ENCODE measurements around the gene SLC26A9. TPM values are rescaled to one million over a fixed set of nuclear protein-coding genes. Genes with fewer than 3 reads are reported as not detected.

SLC26A9 gene
- total and polyA plus RNA-seq, 9 of the 15 experiments (the other 6 are each of a cell fraction or from before 2014, with no cell fraction given): 0.03 TPM; not detected in 8

DNA sequence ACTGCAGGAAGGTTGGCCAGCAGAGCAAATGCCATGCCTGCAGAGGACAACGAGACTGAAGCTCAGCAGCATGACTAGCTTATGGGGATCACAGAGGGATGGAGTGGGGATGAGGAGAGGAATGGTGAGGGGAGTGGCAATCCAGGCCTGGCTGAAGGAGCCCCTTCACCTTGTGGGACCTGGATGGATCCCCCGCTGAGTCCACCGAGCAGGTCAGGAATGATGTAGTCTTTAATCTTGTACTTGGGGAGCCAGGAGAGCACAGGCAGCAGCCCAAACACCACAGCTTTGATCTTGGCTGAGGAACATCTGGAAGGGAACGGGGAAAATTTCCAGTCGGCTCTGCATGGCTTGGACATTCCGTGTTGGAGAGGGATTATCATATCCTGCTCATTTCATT is 10.5 kb downstream of the SLC26A9 start:
- DNase-seq (ENCODE audit: extremely low read depth in 1 of 4, low spot score in 3 of 4) (no peak), ATAC-seq (no peak), FAIRE-seq (no peak)
- Histone ChIP-seq H3K27me3 (ENCODE audit: control insufficient read depth in 2 of 2, insufficient read depth in 2 of 2, low read length in 2 of 2) (peaks cover 46 to 88% of the 10 kb centered on the region in 2 experiments), H4K20me1 (replicated peaks; ENCODE audit: control insufficient read depth, insufficient read depth, low read length) (peaks cover 5% of the 10 kb centered on the region; the same call in 1 of the 2 replicates), H3K9me3 (replicated peaks; ENCODE audit: control insufficient read depth, insufficient read depth, low read depth, low read length) (no peaks in the 10 kb centered on the region), H3K9me1 (ENCODE audit: control insufficient read depth, insufficient read depth, low read length) (peaks cover 5% of the 10 kb centered on the region), H3K9ac (ENCODE audit: insufficient read depth in 1 of 2, low read depth in 2 of 2, low read length in 2 of 2) (no peak overlapping the region), H2AFZ (ENCODE audit: low read depth, low read length) (no peak overlapping the region), H3K4me3 (no peak overlapping the region), H3K27ac (ENCODE audit: extremely low read depth, low read depth, low read length) (no peak overlapping the region), H3K4me1 (replicated peaks in 1 of 2; ENCODE audit: control insufficient read depth in 2 of 2, insufficient read depth in 2 of 2, low read length in 2 of 2) (peaks cover 4 to 17% of the 10 kb centered on the region in 2 experiments; a peak in 3 of 5 replicates), H3K79me2 (ENCODE audit: control insufficient read depth, insufficient read depth, low read length) (no peaks in the 10 kb centered on the region), H3K36me3 (ENCODE audit: control insufficient read depth, insufficient read depth, low read length) (no peaks in the 10 kb centered on the region), H3K4me2 (ENCODE audit: insufficient read depth, low read length) (no peak overlapping the region)
- no peak for TF ChIP-seq RAD21 (CRISPR knock-in tag; conservative IDR thresholded peaks at IDR 0.05 in 1 of 2, IDR thresholded peaks at IDR 0.05 in 1 of 2)
- no peak for TF ChIP-seq RHOXF2B (CRISPR knock-in tag; conservative IDR thresholded peaks at IDR 0.05)
- no peak for TF ChIP-seq LEF1 (IDR thresholded peaks at IDR 0.05)
- TF ChIP-seq, protein P1, sequence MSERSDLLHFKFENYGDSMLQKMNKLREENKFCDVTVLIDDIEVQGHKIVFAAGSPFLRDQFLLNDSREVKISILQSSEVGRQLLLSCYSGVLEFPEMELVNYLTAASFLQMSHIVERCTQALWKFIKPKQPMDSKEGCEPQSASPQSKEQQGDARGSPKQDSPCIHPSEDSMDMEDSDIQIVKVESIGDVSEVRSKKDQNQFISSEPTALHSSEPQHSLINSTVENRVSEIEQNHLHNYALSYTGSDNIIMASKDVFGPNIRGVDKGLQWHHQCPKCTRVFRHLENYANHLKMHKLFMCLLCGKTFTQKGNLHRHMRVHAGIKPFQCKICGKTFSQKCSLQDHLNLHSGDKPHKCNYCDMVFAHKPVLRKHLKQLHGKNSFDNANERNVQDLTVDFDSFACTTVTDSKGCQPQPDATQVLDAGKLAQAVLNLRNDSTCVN (CRISPR knock-in tag; IDR thresholded peaks at IDR 0.05): no peak
- TF ChIP-seq CBFB (CRISPR knock-in tag; IDR thresholded peaks at IDR 0.05): no peak
- TF ChIP-seq, protein P2, sequence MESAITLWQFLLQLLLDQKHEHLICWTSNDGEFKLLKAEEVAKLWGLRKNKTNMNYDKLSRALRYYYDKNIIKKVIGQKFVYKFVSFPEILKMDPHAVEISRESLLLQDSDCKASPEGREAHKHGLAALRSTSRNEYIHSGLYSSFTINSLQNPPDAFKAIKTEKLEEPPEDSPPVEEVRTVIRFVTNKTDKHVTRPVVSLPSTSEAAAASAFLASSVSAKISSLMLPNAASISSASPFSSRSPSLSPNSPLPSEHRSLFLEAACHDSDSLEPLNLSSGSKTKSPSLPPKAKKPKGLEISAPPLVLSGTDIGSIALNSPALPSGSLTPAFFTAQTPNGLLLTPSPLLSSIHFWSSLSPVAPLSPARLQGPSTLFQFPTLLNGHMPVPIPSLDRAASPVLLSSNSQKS (CRISPR knock-in tag; IDR thresholded peaks at IDR 0.05): no peak
- TF ChIP-seq EGR1 (conservative IDR thresholded peaks at IDR 0.05): no peak
- no peak for TF ChIP-seq NR4A1 (CRISPR knock-in tag; IDR thresholded peaks at IDR 0.05)
- no peak for TF ChIP-seq NR4A1 (tag; IDR thresholded peaks at IDR 0.05)
- TF ChIP-seq, protein P3, sequence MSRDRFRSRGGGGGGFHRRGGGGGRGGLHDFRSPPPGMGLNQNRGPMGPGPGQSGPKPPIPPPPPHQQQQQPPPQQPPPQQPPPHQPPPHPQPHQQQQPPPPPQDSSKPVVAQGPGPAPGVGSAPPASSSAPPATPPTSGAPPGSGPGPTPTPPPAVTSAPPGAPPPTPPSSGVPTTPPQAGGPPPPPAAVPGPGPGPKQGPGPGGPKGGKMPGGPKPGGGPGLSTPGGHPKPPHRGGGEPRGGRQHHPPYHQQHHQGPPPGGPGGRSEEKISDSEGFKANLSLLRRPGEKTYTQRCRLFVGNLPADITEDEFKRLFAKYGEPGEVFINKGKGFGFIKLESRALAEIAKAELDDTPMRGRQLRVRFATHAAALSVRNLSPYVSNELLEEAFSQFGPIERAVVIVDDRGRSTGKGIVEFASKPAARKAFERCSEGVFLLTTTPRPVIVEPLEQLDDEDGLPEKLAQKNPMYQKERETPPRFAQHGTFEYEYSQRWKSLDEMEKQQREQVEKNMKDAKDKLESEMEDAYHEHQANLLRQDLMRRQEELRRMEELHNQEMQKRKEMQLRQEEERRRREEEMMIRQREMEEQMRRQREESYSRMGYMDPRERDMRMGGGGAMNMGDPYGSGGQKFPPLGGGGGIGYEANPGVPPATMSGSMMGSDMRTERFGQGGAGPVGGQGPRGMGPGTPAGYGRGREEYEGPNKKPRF (IDR thresholded peaks at IDR 0.05; ENCODE audit: low read depth, low read length): no peak
- no peak for TF ChIP-seq CREM (IDR thresholded peaks at IDR 0.05; ENCODE audit: low read depth)
- TF ChIP-seq, protein P4, sequence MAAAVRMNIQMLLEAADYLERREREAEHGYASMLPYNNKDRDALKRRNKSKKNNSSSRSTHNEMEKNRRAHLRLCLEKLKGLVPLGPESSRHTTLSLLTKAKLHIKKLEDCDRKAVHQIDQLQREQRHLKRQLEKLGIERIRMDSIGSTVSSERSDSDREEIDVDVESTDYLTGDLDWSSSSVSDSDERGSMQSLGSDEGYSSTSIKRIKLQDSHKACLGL (CRISPR knock-in tag; IDR thresholded peaks at IDR 0.05; ENCODE audit: borderline replicate concordance, poor library complexity, severe bottlenecking): no peak
- no peak for TF ChIP-seq PHTF2 (CRISPR knock-in tag; IDR thresholded peaks at IDR 0.05)
- no peak for TF ChIP-seq DPF2 (IDR thresholded peaks at IDR 0.05)
- no peak for TF ChIP-seq ZNF696 (CRISPR knock-in tag; conservative IDR thresholded peaks at IDR 0.05)
- no peak for TF ChIP-seq RNF2 (IDR thresholded peaks at IDR 0.05)
- TF ChIP-seq, protein P5, sequence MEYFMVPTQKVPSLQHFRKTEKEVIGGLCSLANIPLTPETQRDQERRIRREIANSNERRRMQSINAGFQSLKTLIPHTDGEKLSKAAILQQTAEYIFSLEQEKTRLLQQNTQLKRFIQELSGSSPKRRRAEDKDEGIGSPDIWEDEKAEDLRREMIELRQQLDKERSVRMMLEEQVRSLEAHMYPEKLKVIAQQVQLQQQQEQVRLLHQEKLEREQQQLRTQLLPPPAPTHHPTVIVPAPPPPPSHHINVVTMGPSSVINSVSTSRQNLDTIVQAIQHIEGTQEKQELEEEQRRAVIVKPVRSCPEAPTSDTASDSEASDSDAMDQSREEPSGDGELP (CRISPR knock-in tag; IDR thresholded peaks at IDR 0.05; ENCODE audit: borderline replicate concordance): no peak
- no peak for TF ChIP-seq CREB1 (IDR thresholded peaks at IDR 0.05)
- TF ChIP-seq CREB1 (CRISPR knock-in tag; IDR thresholded peaks at IDR 0.05): no peak
- BruUV-seq (replicated peaks): no TSS peak
- intact Hi-C loops (cut with micrococcal nuclease) (no loop called here), in situ Hi-C loops (cut with MboI) (no loop called here)
- CTCF ChIA-PET (ENCODE audit: low intra/inter-chr PET ratio): no interaction called here
- 6% methylated on average over 6 of the region's 6 CpGs for WGBS (ENCODE audit: insufficient coverage, low coverage, missing lambda C conversion rate)
- POLR2A ChIA-PET: interaction anchor here (1.7 kb wide), 1 partner anchor 15 kb away, joined by 6 read pairs; no protein-coding TSS in a partner anchor
